ENCODE data around the gene UBE2E2.

Gene UBE2E2

GRCh38 chr3:23440416-23441294 lies 237.5 kb downstream of the UBE2E2 start:
- no peak for DNase-seq (ENCODE audit: low read depth)
- H3K4me3 ChIP-seq (ENCODE audit: low read length) = no peak overlapping the region
- no peak for TF ChIP-seq CTCF (conservative IDR thresholded peaks at IDR 0.05; ENCODE audit: low read depth, low read length)

- DNase-seq (ENCODE audit: low read depth) = no peak
- no peak overlapping the region for H3K4me3 ChIP-seq (ENCODE audit: low read length)
- no peak for TF ChIP-seq CTCF (conservative IDR thresholded peaks at IDR 0.05; ENCODE audit: low read depth, low read length)
These were observed 239.7 kb downstream of the UBE2E2 start for GRCh38 chr3:23442598-23443383.

GRCh38 chr3:23444386-23444785 lies 241.3 kb downstream of the UBE2E2 start:
- no peak for DNase-seq (ENCODE audit: low read depth)
- no peak for TF ChIP-seq CTCF (conservative IDR thresholded peaks at IDR 0.05; ENCODE audit: low read depth, low read length)
- H3K4me3 ChIP-seq (ENCODE audit: low read length) = no peak overlapping the region

GRCh38 chr3:23446301-23446700 lies 243.2 kb downstream of the UBE2E2 start:
- H3K4me3 ChIP-seq (ENCODE audit: low read length) = no peak overlapping the region
- no peak for DNase-seq (ENCODE audit: low read depth)
- TF ChIP-seq CTCF (conservative IDR thresholded peaks at IDR 0.05; ENCODE audit: low read depth, low read length) = no peak

- no peak for DNase-seq (ENCODE audit: low read depth)
- TF ChIP-seq CTCF (conservative IDR thresholded peaks at IDR 0.05; ENCODE audit: low read depth, low read length) = no peak
- H3K4me3 ChIP-seq (ENCODE audit: low read length) = no peak overlapping the region
These were observed 245.9 kb downstream of the UBE2E2 start for GRCh38 chr3:23448998-23449537.

- no peak for TF ChIP-seq CTCF (conservative IDR thresholded peaks at IDR 0.05; ENCODE audit: low read depth, low read length)
- H3K4me3 ChIP-seq (ENCODE audit: low read length) = no peak overlapping the region
- no peak for DNase-seq (ENCODE audit: low read depth)
These were observed 246.9 kb downstream of the UBE2E2 start for GRCh38 chr3:23450051-23450450.

All from retinal pigment epithelial cell (primary cell).